Naive thymus-derived CD8-positive, alpha-beta T cell (primary cell): ENCODE results near the gene TDRD10. TPM values are rescaled to one million over a fixed set of nuclear protein-coding genes. Genes with fewer than 3 reads are reported as not detected.
"Not testable (repeated sequence)": the region's sequence is repeated elsewhere in the genome, so short reads cannot be mapped to it uniquely, and the experiment has no call there.

Experiments
- ATAC-seq, 2 donors: fragments of 150-1000 bp; cut with Tn5 transposase in 1 of 2; sonication (Bioruptor Pico), chemical (Tn5 transposase) in 1 of 2; 1 replicate in 1 of 2; 2 replicates in 1 of 2; pipeline ENCODE4 v1.10.0; 2021; ENCODE audit warnings: mild to moderate bottlenecking in 2 of 2, moderate library complexity in 2 of 2
- POLR2A ChIA-PET: fragments of 350-600 bp; sonication (Branson Sonifier 250); formaldehyde crosslinking; loops from one replicate; lab custom pipeline; 2021; ENCODE audit warnings: antibody characterized with exemption; lab: Charles Lee
- DNase-seq, 10 donors: peaks; one replicate each; pipeline versions ENCODE4 v3.0.0 to v3.0.0-alpha.2; 2020 to 2022
- H3K27ac Mint-ChIP-seq, 10 donors: one replicate each; pipeline ENCODE4 v1.8.0; 2020 to 2022; ENCODE audit warnings: mild to moderate bottlenecking in 10 of 10, mixed read lengths in 10 of 10, moderate library complexity in 4 of 10, inconsistent platforms in 1 of 10
- H3K27me3 Mint-ChIP-seq, 5 donors: one replicate each; pipeline ENCODE4 v1.8.0; 2021 to 2022; ENCODE audit warnings: mixed read lengths in 5 of 5
- H3K36me3 Mint-ChIP-seq, 3 donors: one replicate each; pipeline ENCODE4 v1.8.0; 2020 to 2022; ENCODE audit warnings: mixed read lengths in 3 of 3, mild to moderate bottlenecking in 2 of 3, inconsistent platforms in 1 of 3
- H3K4me1 Mint-ChIP-seq, 4 donors: one replicate each; pipeline ENCODE4 v1.8.0; 2021 to 2022; ENCODE audit warnings: mixed read lengths in 4 of 4
- H3K4me3 Mint-ChIP-seq, 10 donors: one replicate each; pipeline ENCODE4 v1.8.0; 2020 to 2022; ENCODE audit warnings: mild to moderate bottlenecking in 10 of 10, mixed read lengths in 10 of 10, moderate library complexity in 6 of 10, inconsistent platforms in 1 of 10
- H3K9me3 Mint-ChIP-seq, 9 donors: one replicate each; pipeline ENCODE4 v1.8.0; 2020 to 2022; ENCODE audit warnings: mixed read lengths in 9 of 9, mild to moderate bottlenecking in 3 of 9, inconsistent platforms in 1 of 9, moderate library complexity in 1 of 9
- polyA plus RNA-seq, 3 donors: library from polyadenylated mRNA; unstranded; fragments of 300-500 nt; fragmentation: Illumina TruSeq; gene quantifications; one replicate each; pipeline ENCODE4 v1.2.3, GENCODE V29; 2021
- total RNA-seq, 8 experiments: library from RNA in 2 of 8; stranded (reverse) in 2 of 8; gene quantifications; one replicate each; pipeline ENCODE4 v1.2.3 and lab custom pipeline; 2021 to 2026

Gene TDRD10
- total and polyA plus RNA-seq, 5 experiments from 2014 or later, result not detected

DNA sequence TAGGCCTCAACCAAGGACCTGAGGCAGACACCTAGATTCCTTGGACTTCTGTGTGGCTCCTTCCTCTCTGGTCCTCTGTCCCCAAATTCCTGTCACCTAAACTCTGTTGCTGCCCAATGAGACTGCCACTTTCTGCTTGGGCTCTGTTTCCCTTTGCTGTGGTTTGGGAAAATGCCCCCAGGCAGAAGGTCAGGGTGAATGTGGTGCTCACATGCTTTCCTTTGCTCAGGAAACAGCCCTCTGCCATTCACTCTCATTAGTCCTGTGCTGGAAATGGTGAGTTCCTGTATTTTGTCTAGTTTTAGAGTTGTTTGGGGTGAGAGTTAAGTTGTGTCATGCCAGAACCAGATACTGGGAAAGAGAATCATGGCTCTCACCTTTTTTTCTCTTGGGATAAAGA is 22.9 kb downstream of the TDRD10 start:
- Mint-ChIP-seq H3K4me3 (no peak overlapping the region), H3K4me1 (no peaks in the 10 kb centered on the region), H3K27ac (no peak overlapping the region), H3K36me3 (no peaks in the 10 kb centered on the region), H3K27me3 (peaks cover 0 to 12% (median 5%) of the 10 kb centered on the region in 5 donors), H3K9me3 (no peaks in the 10 kb centered on the region)
- no peak for DNase-seq
- POLR2A ChIA-PET, result interaction anchor here (0.6 kb wide), 1 partner anchor 415 kb away, joined by 3 read pairs; no protein-coding TSS in a partner anchor
- ATAC-seq, result no peak

DNA sequence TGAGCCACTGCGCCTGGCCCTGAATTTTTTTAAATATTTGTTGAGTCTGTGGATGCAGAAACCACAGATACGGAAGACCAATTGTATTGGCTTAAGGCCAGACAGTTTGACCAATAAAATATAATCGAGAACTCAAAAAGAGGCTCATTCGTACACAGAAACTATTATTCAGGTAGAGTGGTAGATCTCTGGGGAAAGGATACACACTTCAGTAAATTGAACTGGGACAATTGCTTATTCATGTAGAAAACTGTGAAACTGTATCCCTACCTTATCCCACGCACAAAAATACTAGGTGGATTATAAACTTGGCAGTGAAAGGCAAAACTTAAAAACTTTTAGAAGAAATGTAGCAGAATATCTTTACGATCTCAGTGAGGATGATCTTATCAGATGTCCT is 25.2 kb downstream of the TDRD10 start:
- Mint-ChIP-seq H3K27me3 (peaks cover 0 to 12% (median 5%) of the 10 kb centered on the region in 5 donors), H3K4me1 (no peaks in the 10 kb centered on the region), H3K9me3 (no peaks in the 10 kb centered on the region), H3K4me3 (no peak overlapping the region), H3K36me3 (no peaks in the 10 kb centered on the region), H3K27ac (no peak overlapping the region)
- POLR2A ChIA-PET, result no interaction called here
- ATAC-seq (no peak), DNase-seq (no peak)

DNA sequence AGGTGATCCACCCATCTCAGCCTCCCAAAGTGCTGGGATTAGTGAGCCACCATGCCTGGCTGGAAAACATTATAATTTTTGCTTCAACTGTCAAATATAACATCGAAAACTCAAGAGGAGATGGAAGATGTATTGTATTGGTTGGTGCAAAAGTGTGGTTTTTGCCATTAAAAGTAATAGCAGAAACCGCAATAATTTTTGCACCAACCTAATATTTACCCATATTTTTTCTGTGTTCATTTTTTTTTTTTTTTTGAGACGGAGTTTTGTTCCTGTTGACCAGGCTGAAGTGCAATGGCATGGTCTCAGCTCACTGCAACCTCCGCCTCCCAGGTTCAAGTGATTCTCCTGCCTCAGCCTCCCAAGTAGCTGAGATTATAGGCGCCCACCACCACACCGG is 27.3 kb downstream of the TDRD10 start:
- no peaks in the 10 kb centered on the region for H3K36me3 Mint-ChIP-seq
- no peaks in the 10 kb centered on the region for H3K9me3 Mint-ChIP-seq
- no peak overlapping the region for H3K4me3 Mint-ChIP-seq
- DNase-seq, result no peak
- H3K27ac Mint-ChIP-seq, result no peak overlapping the region
- POLR2A ChIA-PET, result interaction anchor here (0.7 kb wide), 1 partner anchor 16 kb away, joined by 3 read pairs; no protein-coding TSS in a partner anchor
- no peak for ATAC-seq
- H3K27me3 Mint-ChIP-seq, result peaks cover 0 to 7% (median 3%) of the 10 kb centered on the region in 5 donors
- no peaks in the 10 kb centered on the region for H3K4me1 Mint-ChIP-seq

DNA sequence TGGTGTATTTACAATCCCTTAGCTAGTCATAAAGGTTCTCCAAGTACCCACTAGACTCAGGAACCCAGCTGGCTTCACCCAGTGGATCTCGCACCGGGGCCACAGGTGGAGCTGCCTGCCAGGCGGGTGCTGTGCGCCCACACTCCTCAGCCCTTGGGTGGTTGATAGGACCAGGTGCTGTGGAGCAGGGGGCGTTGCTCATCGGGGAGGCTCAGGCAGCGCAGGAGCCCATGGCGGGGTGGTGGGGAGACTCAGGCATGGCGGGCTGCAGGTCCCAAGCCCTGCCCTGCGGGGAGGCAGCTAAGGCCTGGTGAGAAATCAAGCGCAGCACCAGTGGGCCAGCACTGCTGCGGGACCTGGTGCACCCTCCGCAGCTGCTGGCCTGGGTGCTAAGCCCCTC is 29.9 kb downstream of the TDRD10 start:
- H3K4me3 Mint-ChIP-seq, H3K4me1 Mint-ChIP-seq, POLR2A ChIA-PET, ATAC-seq, H3K27me3 Mint-ChIP-seq, H3K27ac Mint-ChIP-seq, H3K9me3 Mint-ChIP-seq, H3K36me3 Mint-ChIP-seq, DNase-seq: not testable (repeated sequence)

DNA sequence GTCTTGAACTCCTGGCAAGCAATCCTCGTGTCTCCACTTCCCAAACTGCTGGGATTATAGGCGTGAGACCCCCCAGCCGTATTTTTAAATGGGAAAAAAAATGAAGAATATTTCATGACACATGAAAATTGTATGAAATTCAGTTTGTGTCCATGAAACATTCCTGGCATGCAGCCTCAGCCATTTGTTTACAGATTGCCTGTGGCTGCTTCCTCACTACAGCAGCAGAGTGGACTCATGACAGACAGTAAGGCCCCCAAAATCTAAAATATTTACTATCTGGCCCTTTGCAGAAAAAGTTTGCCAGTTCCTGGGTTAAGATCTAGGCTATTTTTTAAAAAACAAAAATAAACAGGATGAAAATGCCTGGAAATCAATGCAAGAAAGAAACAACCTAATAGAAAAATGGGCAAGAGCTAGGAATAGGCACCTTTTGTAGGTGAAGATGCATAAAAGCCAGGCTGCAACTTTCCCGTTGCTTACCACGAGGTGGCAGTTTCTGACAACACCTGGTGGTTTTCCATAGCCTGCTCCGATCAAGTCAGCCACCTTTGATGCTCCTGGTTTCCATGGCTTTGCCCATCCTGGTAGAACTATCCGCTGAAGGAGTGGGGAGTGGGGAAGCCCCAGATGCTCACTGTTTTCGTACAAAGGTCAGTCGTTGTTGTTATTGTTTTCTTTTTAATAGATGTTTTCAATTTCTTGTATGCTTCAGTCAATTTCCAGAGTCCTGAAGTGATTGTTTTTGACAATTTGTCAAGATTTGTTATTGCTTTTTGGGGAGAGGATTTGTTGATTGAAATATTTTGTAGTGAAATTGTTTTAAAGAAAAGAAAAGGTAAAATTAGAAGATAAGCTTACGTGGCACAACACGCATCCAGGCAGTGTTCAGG is 32.2 kb downstream of the TDRD10 start:
- POLR2A ChIA-PET, result no interaction called here
- ATAC-seq, result no peak
- Mint-ChIP-seq H3K4me1 (no peaks in the 10 kb centered on the region), H3K9me3 (peaks cover 0 to 5% (median 0%) of the 10 kb centered on the region in 9 donors), H3K36me3 (no peaks in the 10 kb centered on the region), H3K4me3 (no peak overlapping the region), H3K27me3 (peaks cover 0 to 8% (median 5%) of the 10 kb centered on the region in 5 donors), H3K27ac (no peak overlapping the region)
- DNase-seq, result no peak

DNA sequence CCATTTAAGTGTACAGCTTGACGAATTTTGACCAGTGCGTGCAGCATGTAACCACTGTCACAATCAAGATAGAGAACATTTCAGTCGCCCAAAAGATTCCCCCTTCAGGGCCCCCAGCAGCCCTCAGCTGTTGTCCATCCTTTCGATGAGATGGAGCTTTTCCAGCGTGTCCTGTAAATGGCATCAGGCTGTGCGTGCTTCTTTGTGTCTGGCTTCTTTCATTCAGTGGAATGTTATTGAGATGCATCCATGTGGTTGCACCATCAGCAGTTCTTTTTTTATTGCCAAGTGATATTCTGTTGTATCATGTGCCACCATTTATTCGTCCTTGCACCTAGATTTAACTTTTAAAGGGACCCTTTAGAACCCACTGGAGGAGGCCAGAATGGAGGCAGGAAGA is 34.6 kb downstream of the TDRD10 start:
- Mint-ChIP-seq H3K9me3 (peaks cover 0 to 5% (median 0%) of the 10 kb centered on the region in 9 donors), H3K4me1 (peaks cover 0 to 3% (median 0%) of the 10 kb centered on the region in 4 donors), H3K36me3 (no peaks in the 10 kb centered on the region), H3K27ac (no peak overlapping the region), H3K27me3 (peaks cover 0 to 14% (median 10%) of the 10 kb centered on the region in 5 donors), H3K4me3 (no peak overlapping the region)
- ATAC-seq (no peak), DNase-seq (no peak)
- POLR2A ChIA-PET, result no interaction called here

DNA sequence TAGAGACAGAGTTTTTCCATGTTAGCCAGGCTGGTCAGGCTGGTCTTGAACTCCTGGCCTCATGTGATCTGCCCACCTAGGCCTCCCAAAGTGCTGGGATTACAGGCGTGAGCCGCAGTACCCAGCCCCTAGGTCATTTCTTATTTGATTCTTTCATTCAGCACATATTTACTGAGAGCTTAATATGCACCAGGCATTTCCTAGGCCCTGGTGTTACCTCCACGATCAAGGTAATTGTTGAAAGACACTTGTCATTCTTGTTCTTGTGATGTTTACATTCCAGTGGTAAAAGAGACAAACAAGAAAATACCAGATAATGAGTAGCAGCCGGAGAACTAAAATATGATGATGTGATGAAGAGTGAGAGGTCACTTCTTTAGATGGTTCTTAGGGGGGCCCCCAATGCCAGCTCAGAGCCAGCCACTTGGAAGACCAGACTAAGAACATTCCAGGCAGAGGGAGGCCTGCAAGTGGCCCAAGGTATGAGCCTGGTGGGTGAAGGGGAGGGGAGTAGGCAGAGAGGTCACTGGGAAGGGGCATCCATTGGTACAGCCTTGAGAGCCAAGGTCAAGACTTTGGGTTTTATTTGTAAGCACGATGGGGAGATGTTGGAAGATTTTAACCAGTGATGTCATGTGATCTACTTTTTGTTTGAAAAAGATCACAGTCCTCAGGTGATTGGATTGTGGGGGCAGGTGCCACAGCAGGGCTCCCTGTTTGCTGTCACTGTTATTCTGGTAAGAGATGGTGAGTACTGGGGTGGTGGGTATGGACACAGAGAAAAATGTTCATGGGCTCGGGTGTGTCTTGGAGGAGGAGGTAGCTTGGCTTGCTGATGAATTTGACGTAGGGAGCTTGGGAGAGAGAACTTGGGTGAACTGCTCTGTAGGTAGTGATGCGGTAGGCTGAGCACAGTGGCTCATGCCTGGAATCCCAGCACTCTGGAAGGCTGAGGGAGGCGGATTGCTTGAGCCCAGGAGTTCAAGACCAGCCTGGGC is 37.8 kb downstream of the TDRD10 start:
- H3K36me3 Mint-ChIP-seq, result no peaks in the 10 kb centered on the region
- peaks cover 0 to 5% (median 0%) of the 10 kb centered on the region in 9 donors for H3K9me3 Mint-ChIP-seq
- no peak for ATAC-seq
- peaks cover 0 to 3% (median 0%) of the 10 kb centered on the region in 4 donors for H3K4me1 Mint-ChIP-seq
- DNase-seq, result no peak
- peak overlapping the region in 2 of 10 donors; percentile 36 to 86 for H3K27ac Mint-ChIP-seq
- peaks cover 0 to 15% (median 8%) of the 10 kb centered on the region in 5 donors for H3K27me3 Mint-ChIP-seq
- POLR2A ChIA-PET, result no interaction called here
- H3K4me3 Mint-ChIP-seq, result no peak overlapping the region

DNA sequence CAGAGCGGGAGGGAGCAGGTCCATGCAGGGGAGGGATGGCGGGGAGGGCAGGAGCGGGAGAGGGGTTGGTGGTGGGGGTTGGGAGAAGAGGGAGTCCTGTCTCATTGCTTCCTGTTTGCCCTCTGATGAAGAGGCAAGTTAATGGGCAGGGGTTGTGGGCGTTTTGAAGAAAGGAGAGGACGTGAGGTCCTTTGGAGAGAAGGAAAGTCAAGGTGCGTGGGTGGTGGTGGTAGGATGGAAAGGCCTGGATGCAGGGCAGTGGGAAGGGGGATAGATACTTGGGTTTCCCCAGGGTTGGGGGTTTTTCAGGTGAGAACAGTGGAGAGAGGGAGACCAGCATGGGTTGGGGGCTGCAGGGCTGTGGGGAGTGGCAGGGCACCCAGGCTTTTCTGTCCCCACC is 39.2 kb downstream of the TDRD10 start:
- Mint-ChIP-seq H3K27me3 (peaks cover 0 to 11% (median 8%) of the 10 kb centered on the region in 5 donors), H3K36me3 (no peaks in the 10 kb centered on the region), H3K4me3 (no peak overlapping the region), H3K27ac (no peak overlapping the region), H3K9me3 (no peaks in the 10 kb centered on the region), H3K4me1 (peaks cover 0 to 8% (median 0%) of the 10 kb centered on the region in 4 donors)
- DNase-seq (no peak), ATAC-seq (no peak)
- POLR2A ChIA-PET, result no interaction called here

DNA sequence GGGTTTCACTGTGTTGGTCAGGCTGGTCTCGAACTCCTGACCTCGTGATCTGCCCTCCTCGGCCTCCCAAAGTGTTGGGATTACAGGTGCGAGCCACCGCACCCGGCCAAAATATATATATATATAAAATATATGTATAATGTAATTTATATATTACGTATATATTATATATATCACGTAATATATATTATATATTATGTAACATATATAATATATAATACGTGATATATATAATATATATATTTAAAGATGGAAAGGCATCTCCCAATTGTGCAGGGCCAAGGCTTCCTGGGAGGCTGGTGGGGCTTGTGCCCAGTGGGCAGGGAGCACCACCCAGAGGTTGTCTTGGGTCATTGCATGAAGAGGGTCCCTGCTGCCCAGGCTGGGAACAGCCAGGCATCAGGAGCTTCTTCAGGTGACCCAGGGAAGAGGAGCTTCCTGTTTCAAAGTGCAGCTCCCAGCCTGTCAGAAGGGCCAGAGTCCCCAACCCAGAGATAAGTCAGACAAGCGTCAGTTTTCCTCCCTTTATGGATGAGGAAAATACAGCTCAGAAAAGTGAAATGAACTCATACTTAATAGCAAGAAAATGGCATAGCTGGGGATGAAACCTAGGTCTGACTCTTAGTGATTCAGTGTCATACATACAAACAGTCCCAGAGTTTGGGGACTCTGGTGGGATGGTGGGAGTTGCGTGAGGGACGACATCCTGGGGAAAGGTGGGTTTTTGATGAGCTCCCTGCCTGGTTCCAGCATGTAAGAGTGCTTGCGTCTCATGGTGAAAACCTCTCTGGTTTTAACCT is 44.4 kb downstream of the TDRD10 start:
- Mint-ChIP-seq H3K36me3 (peaks cover 2 to 28% (median 6%) of the 10 kb centered on the region in 3 donors), H3K27ac (peak overlapping the region in 3 of 10 donors; percentile 43 to 80 (median 59)), H3K9me3 (no peaks in the 10 kb centered on the region), H3K4me3 (no peak overlapping the region), H3K27me3 (peaks cover 0 to 3% (median 2%) of the 10 kb centered on the region in 5 donors), H3K4me1 (peaks cover 12 to 25% (median 17%) of the 10 kb centered on the region in 4 donors)
- ATAC-seq, result peak; percentile 83 to 92
- DNase-seq, result peak; percentile 21 to 73 (median 44)
- POLR2A ChIA-PET, result interaction anchor here (0.6 to 0.8 kb wide), 3 partner anchors 65 to 554 kb away, joined by 3 to 4 read pairs (median 3); no protein-coding TSS in a partner anchor

DNA sequence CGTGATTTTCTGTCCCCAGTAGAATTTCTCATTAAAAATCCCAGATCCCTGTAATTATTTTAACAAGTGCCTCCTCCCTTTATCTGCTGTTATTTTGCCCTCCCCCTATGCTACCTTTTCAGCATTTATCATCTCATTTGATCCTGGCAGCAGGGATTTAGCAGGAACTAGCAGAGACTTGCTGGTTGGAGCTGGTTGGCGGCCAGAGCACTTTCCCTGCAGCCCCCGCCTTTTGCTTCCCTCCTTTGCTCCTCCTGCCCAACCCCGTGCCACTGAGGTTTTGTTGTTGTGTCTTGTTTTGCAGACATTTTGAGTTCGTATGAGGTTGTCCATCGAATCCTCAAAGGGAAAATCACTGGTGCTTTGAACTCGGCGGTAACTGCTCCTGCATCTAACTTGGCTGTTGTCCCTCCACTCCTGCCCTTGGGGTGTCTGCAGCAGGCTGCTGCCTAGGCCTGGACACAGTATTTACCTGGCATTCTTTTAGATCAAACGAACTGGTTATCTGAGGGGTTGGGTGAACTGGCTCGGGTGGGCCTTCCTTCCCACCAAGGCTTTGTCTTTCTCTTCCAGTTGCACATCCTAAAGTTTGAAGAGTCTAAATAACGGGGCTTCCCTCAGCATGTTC is 45.2 kb downstream of the TDRD10 start:
- Mint-ChIP-seq H3K27me3 (peaks cover 0 to 3% (median 0%) of the 10 kb centered on the region in 5 donors), H3K27ac (peak overlapping the region in 3 of 10 donors; percentile 48 to 69 (median 67)), H3K4me3 (no peak overlapping the region), H3K9me3 (no peaks in the 10 kb centered on the region), H3K4me1 (peaks cover 12 to 25% (median 17%) of the 10 kb centered on the region in 4 donors), H3K36me3 (peaks cover 2 to 35% (median 6%) of the 10 kb centered on the region in 3 donors)
- no peak for DNase-seq
- POLR2A ChIA-PET, result interaction anchor here (0.7 to 0.8 kb wide), 2 partner anchors 66 to 78 kb away, joined by 3 to 4 read pairs; no protein-coding TSS in a partner anchor
- ATAC-seq, result no peak

DNA sequence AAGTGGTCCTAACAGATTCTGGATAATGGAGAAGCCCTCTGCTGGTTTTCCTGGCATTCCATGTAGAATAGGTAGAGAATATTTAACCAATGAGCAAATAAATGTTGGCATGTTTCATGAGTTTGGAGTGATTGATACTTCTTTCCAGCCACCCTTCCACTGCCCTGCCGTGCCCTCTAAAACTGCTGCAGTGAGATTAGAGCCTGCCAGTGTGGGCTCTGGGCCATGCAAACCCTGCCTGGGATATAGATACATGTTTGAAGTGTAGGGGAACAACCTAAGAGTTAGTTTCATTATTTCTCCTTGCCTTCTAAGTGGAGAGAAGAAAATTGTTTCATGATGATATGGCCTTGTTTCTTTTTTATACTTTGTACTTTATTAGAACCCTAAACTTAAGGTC is 46.0 kb downstream of the TDRD10 start:
- H3K27me3 Mint-ChIP-seq, result peaks cover 0 to 3% (median 0%) of the 10 kb centered on the region in 5 donors
- no peaks in the 10 kb centered on the region for H3K9me3 Mint-ChIP-seq
- POLR2A ChIA-PET, result interaction anchor here (0.6 kb wide), 1 partner anchor 162 kb away, joined by 4 read pairs; no protein-coding TSS in a partner anchor
- ATAC-seq (no peak), DNase-seq (no peak)
- no peak overlapping the region for H3K4me3 Mint-ChIP-seq
- H3K27ac Mint-ChIP-seq, result peak overlapping the region in 4 of 10 donors; percentile 45 to 67 (median 53)
- peaks cover 2 to 43% (median 6%) of the 10 kb centered on the region in 3 donors for H3K36me3 Mint-ChIP-seq
- peaks cover 12 to 25% (median 17%) of the 10 kb centered on the region in 4 donors for H3K4me1 Mint-ChIP-seq
